Kidney (tissue), 14 donors: ENCODE data around the gene NHSL1. TPM values are rescaled to one million over a fixed set of nuclear protein-coding genes. Genes with fewer than 3 reads are reported as not detected.

Experiments used
- DNase-seq, 5 donors: peaks; one replicate each; pipeline ENCODE4 v3.0.0-alpha.2; 2013 to 2020
- FAIRE-seq: peaks from 2 replicates; lab custom pipeline; 2012; peaks lifted over from hg19 to GRCh38; lab: Jason Lieb, UNC
- H3K27ac ChIP-seq, 2 donors: one replicate each; pipeline ENCODE4 v1.7.0; 2013; ENCODE audit warnings: low read depth in 2 of 2, low read length in 2 of 2, inconsistent platforms in 1 of 2
- H3K27me3 ChIP-seq: one replicate; pipeline ENCODE4 v1.7.1; 2013; ENCODE audit warnings: low read length, inconsistent platforms; ENCODE audit not compliant: control insufficient read depth, insufficient read depth
- H3K36me3 ChIP-seq, 3 donors: one replicate each; pipeline versions ENCODE4 v1.7.0 to v1.7.1; 2013; ENCODE audit warnings: low read length in 3 of 3, control low read depth in 1 of 3, inconsistent platforms in 1 of 3; ENCODE audit not compliant: insufficient read depth in 3 of 3, control insufficient read depth in 2 of 3
- H3K4me1 ChIP-seq, 3 donors: one replicate each; pipeline versions ENCODE4 v1.7.0 to v1.7.1; 2013; ENCODE audit warnings: low read length in 3 of 3, inconsistent platforms in 1 of 3, low read depth in 1 of 3; ENCODE audit not compliant: control insufficient read depth in 2 of 3, insufficient read depth in 2 of 3
- H3K4me3 ChIP-seq, 3 donors: one replicate each; pipeline versions ENCODE4 v1.7.0 to v1.8.1; 2013; ENCODE audit warnings: low read length in 3 of 3, control low read depth in 1 of 3, inconsistent platforms in 1 of 3
- H3K9ac ChIP-seq, 3 donors: one replicate each; pipeline versions ENCODE4 v1.7.0 to v1.7.1; 2013; ENCODE audit warnings: low read length in 3 of 3, control low read depth in 1 of 3, inconsistent platforms in 1 of 3
- H3K9me3 ChIP-seq, 3 donors: one replicate each; pipeline versions ENCODE4 v1.7.0 to v1.7.1; 2013; ENCODE audit warnings: low read length in 3 of 3, control low read depth in 1 of 3, inconsistent platforms in 1 of 3; ENCODE audit not compliant: control insufficient read depth in 2 of 3, insufficient read depth in 1 of 3
- intact Hi-C: fragments of 100-400 bp; cut with DNase I; formaldehyde crosslinking; loops from one replicate; pipeline ENCODE4 v1.11.1; 2022
- polyA plus RNA-seq: library from polyadenylated mRNA; stranded (reverse); fragments of 350-450 nt; fragmentation: Illumina TruSeq; extraction: RNeasy Lipid Tissue Mini Kit (QIAGEN cat#74804); gene quantifications from one replicate; pipeline ENCODE4 v1.2.3, GENCODE V29; 2014; ENCODE audit warnings: low read depth, low replicate concordance; ENCODE audit not compliant: insufficient read depth
- total RNA-seq: library from RNA; stranded (reverse); fragmentation: NEBNext Ultra II Directional; extraction: Animal tissue kit (Norgen Biotek cat#: 25700); gene quantifications from one replicate; pipeline ENCODE4 v1.2.1, GENCODE V29; 2021
- TF ChIP-seq, protein P1 (sequence below): IDR thresholded peaks from 3 replicates; pipeline ENCODE4 v1.5.1; 2012; ENCODE audit warnings: mild to moderate bottlenecking, moderate library complexity, borderline replicate concordance; ENCODE audit not compliant: insufficient read depth; ENCODE audit errors: extremely low read depth
- donor health status: control.
- donor health status: control.
- donor health status: control.
- donor health status: control.
- donor health status: control.
- donor health status: DM: yes; HTN: yes; CAD: no.
- donor health status: Normal renal cell carcinoma (clear cell type).

NHSL1 gene
- total and polyA plus RNA-seq, 2 donors from 2014 or later: 4.4 to 31.4 TPM

DNA sequence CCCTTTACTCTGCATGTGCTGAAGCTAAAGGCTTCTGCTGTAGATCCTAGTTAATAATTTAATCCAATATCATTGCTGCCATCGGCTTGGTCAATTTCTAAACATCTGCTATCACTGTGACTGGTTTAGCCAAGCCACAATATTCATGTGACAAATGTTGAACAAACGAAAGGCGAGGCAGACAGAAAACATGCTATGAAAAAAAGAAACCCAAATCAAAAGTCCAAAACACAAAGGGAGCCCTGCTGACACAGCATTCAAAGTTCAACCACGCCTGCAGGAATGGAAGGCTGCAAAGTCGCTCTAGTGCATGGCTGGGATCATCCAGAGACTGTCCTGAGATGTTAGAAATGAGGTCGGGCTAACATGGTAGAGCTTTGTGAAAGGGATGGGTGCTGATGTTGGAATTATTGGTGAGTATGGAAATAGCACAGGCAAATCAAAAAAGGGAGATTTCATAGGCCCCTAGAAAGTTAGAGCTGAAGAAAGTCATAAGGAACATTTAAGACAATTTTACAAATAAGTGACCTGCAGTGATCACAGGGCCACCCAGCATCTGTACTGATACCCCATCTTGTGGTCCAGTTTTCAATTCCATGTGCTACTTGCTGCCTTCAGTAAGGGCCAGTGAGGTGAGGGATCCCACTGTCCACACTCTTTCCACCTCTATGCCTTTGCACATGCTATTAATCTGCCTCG is 8.8 kb upstream of the NHSL1 start:
- intact Hi-C loops: no loop called here
- no peak for FAIRE-seq
- H3K9ac ChIP-seq: no peak overlapping the region

DNA sequence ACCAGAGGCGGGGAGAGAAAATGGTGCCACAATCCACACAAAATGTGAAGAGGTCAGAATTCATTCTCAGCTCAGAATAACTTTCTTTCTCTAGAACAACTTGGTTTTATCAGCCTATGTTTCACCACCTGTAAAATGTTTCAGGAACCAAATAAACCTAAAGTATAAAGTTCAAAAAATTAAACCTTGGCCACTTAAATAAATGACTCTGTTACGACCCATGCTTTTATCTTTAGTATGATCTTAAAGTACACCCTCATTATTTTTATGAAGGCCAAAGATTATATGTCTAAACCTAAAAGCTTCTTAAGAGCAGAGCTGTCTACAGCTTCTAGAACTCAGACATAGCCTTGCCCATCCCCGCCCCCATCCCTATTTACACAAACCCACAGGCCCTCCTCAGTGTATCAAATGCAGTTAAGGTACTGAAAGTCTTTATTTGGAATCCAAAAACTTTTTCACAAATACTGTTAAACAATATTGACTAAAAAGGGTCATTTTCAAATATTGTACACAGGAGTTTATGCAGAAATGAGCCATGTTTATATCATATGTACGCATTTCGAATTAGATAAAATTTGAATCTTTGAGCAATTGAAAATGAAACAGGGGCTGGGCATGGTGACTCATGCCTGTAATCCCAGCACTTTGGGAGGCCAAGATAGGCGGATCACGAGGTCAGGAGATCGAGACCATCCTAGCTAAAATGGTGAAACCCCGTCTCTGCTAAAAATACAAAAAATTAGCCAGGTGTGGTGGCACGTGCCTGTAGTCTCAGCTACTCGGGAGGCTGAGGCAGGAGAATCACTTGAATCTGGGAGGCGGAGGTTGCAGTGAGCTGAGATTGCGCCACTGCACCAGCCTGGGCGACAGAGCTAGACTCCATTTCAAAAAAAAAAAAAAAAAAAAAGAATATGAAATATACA is 5.7 kb upstream of the NHSL1 start:
- TF ChIP-seq, protein P1, sequence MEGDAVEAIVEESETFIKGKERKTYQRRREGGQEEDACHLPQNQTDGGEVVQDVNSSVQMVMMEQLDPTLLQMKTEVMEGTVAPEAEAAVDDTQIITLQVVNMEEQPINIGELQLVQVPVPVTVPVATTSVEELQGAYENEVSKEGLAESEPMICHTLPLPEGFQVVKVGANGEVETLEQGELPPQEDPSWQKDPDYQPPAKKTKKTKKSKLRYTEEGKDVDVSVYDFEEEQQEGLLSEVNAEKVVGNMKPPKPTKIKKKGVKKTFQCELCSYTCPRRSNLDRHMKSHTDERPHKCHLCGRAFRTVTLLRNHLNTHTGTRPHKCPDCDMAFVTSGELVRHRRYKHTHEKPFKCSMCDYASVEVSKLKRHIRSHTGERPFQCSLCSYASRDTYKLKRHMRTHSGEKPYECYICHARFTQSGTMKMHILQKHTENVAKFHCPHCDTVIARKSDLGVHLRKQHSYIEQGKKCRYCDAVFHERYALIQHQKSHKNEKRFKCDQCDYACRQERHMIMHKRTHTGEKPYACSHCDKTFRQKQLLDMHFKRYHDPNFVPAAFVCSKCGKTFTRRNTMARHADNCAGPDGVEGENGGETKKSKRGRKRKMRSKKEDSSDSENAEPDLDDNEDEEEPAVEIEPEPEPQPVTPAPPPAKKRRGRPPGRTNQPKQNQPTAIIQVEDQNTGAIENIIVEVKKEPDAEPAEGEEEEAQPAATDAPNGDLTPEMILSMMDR: no peak

More for the DNA sequence above, 8.8 kb upstream of the NHSL1 start:
- peaks cover 0 to 36% (median 5%) of the 10 kb centered on the region in 3 donors for H3K4me1 ChIP-seq
- TF ChIP-seq, protein P1: no peak
- H3K27ac ChIP-seq: peak overlapping the region; percentile 3 to 61
- DNase-seq: peak in 1 of 5 donors; percentile 37
- no peaks in the 10 kb centered on the region for H3K36me3 ChIP-seq
- no peaks in the 10 kb centered on the region for H3K27me3 ChIP-seq
- no peaks in the 10 kb centered on the region for H3K9me3 ChIP-seq
- no peak overlapping the region for H3K4me3 ChIP-seq

DNA sequence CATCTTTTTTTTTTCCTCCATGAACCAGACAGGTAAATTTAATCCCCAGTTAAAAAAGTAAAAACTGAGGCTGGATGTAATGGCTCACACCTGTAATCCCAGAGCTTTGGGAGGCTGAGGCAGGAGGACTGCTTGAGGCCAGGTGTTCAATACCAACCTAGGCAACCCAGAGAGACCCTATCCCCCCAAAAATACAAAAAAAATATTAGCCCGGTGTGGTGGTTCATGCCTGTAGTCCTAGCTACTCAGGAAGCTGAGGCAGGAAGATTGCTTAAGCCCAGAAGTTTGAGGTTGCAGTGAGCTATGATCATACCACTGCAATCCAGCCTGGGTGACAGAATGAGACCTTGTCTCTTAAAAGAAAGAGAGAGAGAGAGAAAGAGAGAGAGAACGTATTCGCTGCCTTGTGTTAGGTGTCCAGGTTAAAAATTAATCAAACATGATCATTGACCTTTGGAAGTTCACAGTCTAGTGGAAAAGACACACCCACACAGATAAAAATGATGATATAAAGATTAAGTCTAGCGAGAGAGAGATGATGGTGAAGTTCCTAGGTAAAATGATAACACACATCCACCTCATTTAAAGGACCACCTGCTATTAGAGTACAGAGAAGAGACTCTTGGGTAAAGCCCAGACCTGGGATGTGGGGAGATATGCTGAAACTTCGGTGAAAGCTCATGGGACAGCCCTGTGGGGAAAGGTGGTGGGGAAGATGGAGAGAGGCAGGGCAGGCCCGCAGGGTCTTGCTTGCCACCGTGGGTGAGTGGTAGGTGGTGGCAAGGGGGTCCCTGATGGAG is 4.8 kb upstream of the NHSL1 start:
- H3K36me3 ChIP-seq: no peaks in the 10 kb centered on the region
- FAIRE-seq: peak; percentile 77
- H3K27me3 ChIP-seq: no peaks in the 10 kb centered on the region
- H3K9ac ChIP-seq: no peak overlapping the region
- TF ChIP-seq, protein P1: no peak
- H3K4me3 ChIP-seq: no peak overlapping the region
- no peaks in the 10 kb centered on the region for H3K9me3 ChIP-seq
- peaks cover 3 to 48% (median 10%) of the 10 kb centered on the region in 3 donors for H3K4me1 ChIP-seq
- DNase-seq: no peak
- intact Hi-C loops: no loop called here
- H3K27ac ChIP-seq: peak overlapping the region; percentile 24 to 62

More for the DNA sequence above, 5.7 kb upstream of the NHSL1 start:
- no peaks in the 10 kb centered on the region for H3K9me3 ChIP-seq
- H3K27ac ChIP-seq: peak overlapping the region; percentile 24 to 62
- intact Hi-C loops: no loop called here
- FAIRE-seq: no peak
- H3K9ac ChIP-seq: no peak overlapping the region
- H3K27me3 ChIP-seq: no peaks in the 10 kb centered on the region
- H3K4me3 ChIP-seq: no peak overlapping the region
- H3K36me3 ChIP-seq: no peaks in the 10 kb centered on the region
- no peak for DNase-seq
- peaks cover 3 to 48% (median 10%) of the 10 kb centered on the region in 3 donors for H3K4me1 ChIP-seq
